PC-3 (cell line): ENCODE measurements around the gene RTN4RL2.

Source experiments
- CTCF ChIP-seq: fragments of 300-600 bp; sonication (generic); conservative IDR thresholded peaks from 2 replicates; pipeline ENCODE4 v1.5.1; 2017; ENCODE audit warnings: antibody characterized with exemption, low read depth, mild to moderate bottlenecking, low read length
- EZH2 ChIP-seq: fragments of 300-600 bp; sonication (generic); IDR thresholded peaks from one replicate; pipeline ENCODE4 v1.6.1; 2017; ENCODE audit warnings: antibody characterized with exemption, mild to moderate bottlenecking, low read length; ENCODE audit not compliant: unreplicated experiment

- TF ChIP-seq CTCF = no peak
- TF ChIP-seq EZH2 = no peak
These were observed 45.6 kb upstream of the RTN4RL2 start for GRCh38 chr11:57414612-57415212.
